HepG2 (cell line): ENCODE results near the gene ALS2. TPM values are rescaled to one million over a fixed set of nuclear protein-coding genes. Genes with fewer than 3 reads are reported as not detected.

ENCODE experiments used
- ARHGAP35 ChIP-seq: sonication (generic); formaldehyde crosslinking; IDR thresholded peaks from 2 replicates; pipeline ENCODE4 v1.9.0; 2022; ENCODE audit warnings: mild to moderate bottlenecking, inconsistent platforms, moderate library complexity, missing genetic modification reagents, borderline replicate concordance
- IKZF4 ChIP-seq: sonication (generic); formaldehyde crosslinking; IDR thresholded peaks from 2 replicates; pipeline ENCODE4 v1.5.1; 2020; ENCODE audit warnings: borderline replicate concordance, mild to moderate bottlenecking, low read depth, missing genetic modification reagents; ENCODE audit errors: not compliant biosample characterization
- MEIS2 ChIP-seq: sonication (generic); formaldehyde crosslinking; IDR thresholded peaks from 2 replicates; pipeline ENCODE4 v1.9.0; 2021; ENCODE audit warnings: mild to moderate bottlenecking, missing genetic modification reagents
- NFKBIZ ChIP-seq: IDR thresholded peaks from 2 replicates; pipeline ENCODE4 v1.6.1; 2018; ENCODE audit warnings: missing genetic modification reagents, missing compliant biosample characterization
- POLR2A ChIP-seq, 2 experiments: IDR thresholded peaks; 2 replicates each; pipeline ENCODE4 v1.6.1; 2011; ENCODE audit warnings: low read depth in 2 of 2, low read length in 2 of 2, mild to moderate bottlenecking in 1 of 2, moderate library complexity in 1 of 2; ENCODE audit not compliant: insufficient read depth in 1 of 2
- SMARCC2 ChIP-seq: fragments of 450-650 bp; IDR thresholded peaks from 2 replicates; pipeline ENCODE4 v1.6.1; 2017; ENCODE audit warnings: antibody characterized with exemption, mild to moderate bottlenecking
- TRIM24 ChIP-seq: sonication (generic); formaldehyde crosslinking; IDR thresholded peaks from 2 replicates; pipeline ENCODE4 v1.8.0; 2022; ENCODE audit warnings: mild to moderate bottlenecking, missing genetic modification reagents
- ZNF207 ChIP-seq: fragments of 450-650 bp; IDR thresholded peaks from 2 replicates; pipeline ENCODE4 v1.6.1; 2016; ENCODE audit warnings: antibody characterized with exemption, borderline replicate concordance
- ZNF333 ChIP-seq: sonication (generic); formaldehyde crosslinking; IDR thresholded peaks from 2 replicates; pipeline ENCODE4 v1.4.0; 2020; ENCODE audit warnings: mild to moderate bottlenecking, missing genetic modification reagents, borderline replicate concordance
- ZNF33A ChIP-seq: sonication (generic); formaldehyde crosslinking; IDR thresholded peaks from 2 replicates; pipeline ENCODE4 v1.5.1; 2020; ENCODE audit warnings: missing genetic modification reagents, mild to moderate bottlenecking, moderate library complexity, borderline replicate concordance
- polyA plus RNA-seq, 8 experiments: library from polyadenylated mRNA; depleted of rRNA in 3 of 8; stranded (reverse) in 7 of 8; unstranded in 1 of 8; fragments of >200 nt; fragmentation: Illumina TruSeq in 4 of 8; extraction: Trizol in 4 of 8; gene quantifications; 2 replicates each; pipeline versions ENCODE4 v1.2.1 to v1.2.3, GENCODE V29; 2011 to 2016; ENCODE audit warnings: low read depth in 4 of 8, missing spikeins in 1 of 8, mixed read lengths in 1 of 8; ENCODE audit not compliant: insufficient read depth in 1 of 8
- total RNA-seq, 5 experiments: library from RNA; depleted of rRNA; stranded (reverse); fragments of >200 nt; fragmentation: Illumina TruSeq; extraction: Trizol; gene quantifications; 2 replicates each; pipeline ENCODE4 v1.2.3, GENCODE V29; 2016; ENCODE audit warnings: low read depth in 1 of 5
- TF ChIP-seq, protein P1 (sequence below): sonication (generic); formaldehyde crosslinking; IDR thresholded peaks from 2 replicates; pipeline ENCODE4 v1.4.0; 2020; ENCODE audit warnings: missing genetic modification reagents
- TF ChIP-seq, protein P2 (sequence below): fragments of 450-650 bp; IDR thresholded peaks from 2 replicates; pipeline ENCODE4 v1.6.1; 2017; ENCODE audit warnings: mild to moderate bottlenecking
- TF ChIP-seq, protein P3 (sequence below): sonication (generic); formaldehyde crosslinking; IDR thresholded peaks from 2 replicates; pipeline ENCODE4 v1.4.0; 2020; ENCODE audit warnings: mild to moderate bottlenecking, missing genetic modification reagents, borderline replicate concordance

The ALS2 gene
- total and polyA plus RNA-seq, 2 of the 13 experiments (the other 11 are each of a cell fraction or from before 2014, with no cell fraction given) = 12.7 to 19.3 TPM

GRCh38 chr2:201780674-201781493, at the start of gene ALS2 (continued):
- no peak for TF ChIP-seq ZNF33A (CRISPR knock-in tag)
- TF ChIP-seq, protein P1, sequence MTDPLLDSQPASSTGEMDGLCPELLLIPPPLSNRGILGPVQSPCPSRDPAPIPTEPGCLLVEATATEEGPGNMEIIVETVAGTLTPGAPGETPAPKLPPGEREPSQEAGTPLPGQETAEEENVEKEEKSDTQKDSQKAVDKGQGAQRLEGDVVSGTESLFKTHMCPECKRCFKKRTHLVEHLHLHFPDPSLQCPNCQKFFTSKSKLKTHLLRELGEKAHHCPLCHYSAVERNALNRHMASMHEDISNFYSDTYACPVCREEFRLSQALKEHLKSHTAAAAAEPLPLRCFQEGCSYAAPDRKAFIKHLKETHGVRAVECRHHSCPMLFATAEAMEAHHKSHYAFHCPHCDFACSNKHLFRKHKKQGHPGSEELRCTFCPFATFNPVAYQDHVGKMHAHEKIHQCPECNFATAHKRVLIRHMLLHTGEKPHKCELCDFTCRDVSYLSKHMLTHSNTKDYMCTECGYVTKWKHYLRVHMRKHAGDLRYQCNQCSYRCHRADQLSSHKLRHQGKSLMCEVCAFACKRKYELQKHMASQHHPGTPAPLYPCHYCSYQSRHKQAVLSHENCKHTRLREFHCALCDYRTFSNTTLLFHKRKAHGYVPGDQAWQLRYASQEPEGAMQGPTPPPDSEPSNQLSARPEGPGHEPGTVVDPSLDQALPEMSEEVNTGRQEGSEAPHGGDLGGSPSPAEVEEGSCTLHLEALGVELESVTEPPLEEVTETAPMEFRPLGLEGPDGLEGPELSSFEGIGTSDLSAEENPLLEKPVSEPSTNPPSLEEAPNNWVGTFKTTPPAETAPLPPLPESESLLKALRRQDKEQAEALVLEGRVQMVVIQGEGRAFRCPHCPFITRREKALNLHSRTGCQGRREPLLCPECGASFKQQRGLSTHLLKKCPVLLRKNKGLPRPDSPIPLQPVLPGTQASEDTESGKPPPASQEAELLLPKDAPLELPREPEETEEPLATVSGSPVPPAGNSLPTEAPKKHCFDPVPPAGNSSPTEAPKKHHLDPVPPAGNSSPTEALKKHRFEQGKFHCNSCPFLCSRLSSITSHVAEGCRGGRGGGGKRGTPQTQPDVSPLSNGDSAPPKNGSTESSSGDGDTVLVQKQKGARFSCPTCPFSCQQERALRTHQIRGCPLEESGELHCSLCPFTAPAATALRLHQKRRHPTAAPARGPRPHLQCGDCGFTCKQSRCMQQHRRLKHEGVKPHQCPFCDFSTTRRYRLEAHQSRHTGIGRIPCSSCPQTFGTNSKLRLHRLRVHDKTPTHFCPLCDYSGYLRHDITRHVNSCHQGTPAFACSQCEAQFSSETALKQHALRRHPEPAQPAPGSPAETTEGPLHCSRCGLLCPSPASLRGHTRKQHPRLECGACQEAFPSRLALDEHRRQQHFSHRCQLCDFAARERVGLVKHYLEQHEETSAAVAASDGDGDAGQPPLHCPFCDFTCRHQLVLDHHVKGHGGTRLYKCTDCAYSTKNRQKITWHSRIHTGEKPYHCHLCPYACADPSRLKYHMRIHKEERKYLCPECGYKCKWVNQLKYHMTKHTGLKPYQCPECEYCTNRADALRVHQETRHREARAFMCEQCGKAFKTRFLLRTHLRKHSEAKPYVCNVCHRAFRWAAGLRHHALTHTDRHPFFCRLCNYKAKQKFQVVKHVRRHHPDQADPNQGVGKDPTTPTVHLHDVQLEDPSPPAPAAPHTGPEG (CRISPR knock-in tag) = no peak
- TF ChIP-seq, protein P2, sequence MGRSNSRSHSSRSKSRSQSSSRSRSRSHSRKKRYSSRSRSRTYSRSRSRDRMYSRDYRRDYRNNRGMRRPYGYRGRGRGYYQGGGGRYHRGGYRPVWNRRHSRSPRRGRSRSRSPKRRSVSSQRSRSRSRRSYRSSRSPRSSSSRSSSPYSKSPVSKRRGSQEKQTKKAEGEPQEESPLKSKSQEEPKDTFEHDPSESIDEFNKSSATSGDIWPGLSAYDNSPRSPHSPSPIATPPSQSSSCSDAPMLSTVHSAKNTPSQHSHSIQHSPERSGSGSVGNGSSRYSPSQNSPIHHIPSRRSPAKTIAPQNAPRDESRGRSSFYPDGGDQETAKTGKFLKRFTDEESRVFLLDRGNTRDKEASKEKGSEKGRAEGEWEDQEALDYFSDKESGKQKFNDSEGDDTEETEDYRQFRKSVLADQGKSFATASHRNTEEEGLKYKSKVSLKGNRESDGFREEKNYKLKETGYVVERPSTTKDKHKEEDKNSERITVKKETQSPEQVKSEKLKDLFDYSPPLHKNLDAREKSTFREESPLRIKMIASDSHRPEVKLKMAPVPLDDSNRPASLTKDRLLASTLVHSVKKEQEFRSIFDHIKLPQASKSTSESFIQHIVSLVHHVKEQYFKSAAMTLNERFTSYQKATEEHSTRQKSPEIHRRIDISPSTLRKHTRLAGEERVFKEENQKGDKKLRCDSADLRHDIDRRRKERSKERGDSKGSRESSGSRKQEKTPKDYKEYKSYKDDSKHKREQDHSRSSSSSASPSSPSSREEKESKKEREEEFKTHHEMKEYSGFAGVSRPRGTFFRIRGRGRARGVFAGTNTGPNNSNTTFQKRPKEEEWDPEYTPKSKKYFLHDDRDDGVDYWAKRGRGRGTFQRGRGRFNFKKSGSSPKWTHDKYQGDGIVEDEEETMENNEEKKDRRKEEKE = no peak
- TF ChIP-seq ARHGAP35 = 0 out of 2 replicates have a peak, but pooled peaks have one; percentile 33
- no peak for TF ChIP-seq SMARCC2
- TF ChIP-seq ZNF207 = no peak
- TF ChIP-seq, protein P3, sequence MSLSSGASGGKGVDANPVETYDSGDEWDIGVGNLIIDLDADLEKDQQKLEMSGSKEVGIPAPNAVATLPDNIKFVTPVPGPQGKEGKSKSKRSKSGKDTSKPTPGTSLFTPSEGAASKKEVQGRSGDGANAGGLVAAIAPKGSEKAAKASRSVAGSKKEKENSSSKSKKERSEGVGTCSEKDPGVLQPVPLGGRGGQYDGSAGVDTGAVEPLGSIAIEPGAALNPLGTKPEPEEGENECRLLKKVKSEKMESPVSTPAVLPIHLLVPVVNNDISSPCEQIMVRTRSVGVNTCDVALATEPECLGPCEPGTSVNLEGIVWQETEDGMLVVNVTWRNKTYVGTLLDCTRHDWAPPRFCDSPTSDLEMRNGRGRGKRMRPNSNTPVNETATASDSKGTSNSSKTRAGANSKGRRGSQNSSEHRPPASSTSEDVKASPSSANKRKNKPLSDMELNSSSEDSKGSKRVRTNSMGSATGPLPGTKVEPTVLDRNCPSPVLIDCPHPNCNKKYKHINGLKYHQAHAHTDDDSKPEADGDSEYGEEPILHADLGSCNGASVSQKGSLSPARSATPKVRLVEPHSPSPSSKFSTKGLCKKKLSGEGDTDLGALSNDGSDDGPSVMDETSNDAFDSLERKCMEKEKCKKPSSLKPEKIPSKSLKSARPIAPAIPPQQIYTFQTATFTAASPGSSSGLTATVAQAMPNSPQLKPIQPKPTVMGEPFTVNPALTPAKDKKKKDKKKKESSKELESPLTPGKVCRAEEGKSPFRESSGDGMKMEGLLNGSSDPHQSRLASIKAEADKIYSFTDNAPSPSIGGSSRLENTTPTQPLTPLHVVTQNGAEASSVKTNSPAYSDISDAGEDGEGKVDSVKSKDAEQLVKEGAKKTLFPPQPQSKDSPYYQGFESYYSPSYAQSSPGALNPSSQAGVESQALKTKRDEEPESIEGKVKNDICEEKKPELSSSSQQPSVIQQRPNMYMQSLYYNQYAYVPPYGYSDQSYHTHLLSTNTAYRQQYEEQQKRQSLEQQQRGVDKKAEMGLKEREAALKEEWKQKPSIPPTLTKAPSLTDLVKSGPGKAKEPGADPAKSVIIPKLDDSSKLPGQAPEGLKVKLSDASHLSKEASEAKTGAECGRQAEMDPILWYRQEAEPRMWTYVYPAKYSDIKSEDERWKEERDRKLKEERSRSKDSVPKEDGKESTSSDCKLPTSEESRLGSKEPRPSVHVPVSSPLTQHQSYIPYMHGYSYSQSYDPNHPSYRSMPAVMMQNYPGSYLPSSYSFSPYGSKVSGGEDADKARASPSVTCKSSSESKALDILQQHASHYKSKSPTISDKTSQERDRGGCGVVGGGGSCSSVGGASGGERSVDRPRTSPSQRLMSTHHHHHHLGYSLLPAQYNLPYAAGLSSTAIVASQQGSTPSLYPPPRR = peak; percentile 65
- TF ChIP-seq POLR2A (IDR thresholded peaks at IDR 0.05; ENCODE audit: insufficient read depth in 1 of 2, low read depth in 2 of 2, low read length in 2 of 2) = peak; percentile 83 to 93
- peak; percentile 40; the same call in 1 of the 2 replicates for TF ChIP-seq MEIS2
- TF ChIP-seq NFKBIZ = peak; percentile 83
- peak; percentile 79 for TF ChIP-seq IKZF4 (CRISPR knock-in tag)
- no peak for TF ChIP-seq ZNF333
- no peak for TF ChIP-seq TRIM24 (CRISPR knock-in tag)
